HepG2 (cell line): ENCODE data around the gene SYS1.

Source experiments
- FLYWCH1 ChIP-seq: sonication (generic); formaldehyde crosslinking; IDR thresholded peaks from 2 replicates; pipeline ENCODE4 v1.8.1; 2023; ENCODE audit warnings: mild to moderate bottlenecking, missing genetic modification reagents
- HES4 ChIP-seq: sonication (generic); formaldehyde crosslinking; IDR thresholded peaks from 2 replicates; pipeline ENCODE4 v1.9.0; 2021; ENCODE audit warnings: mild to moderate bottlenecking, missing genetic modification reagents, borderline replicate concordance
- POLR2AphosphoS5 ChIP-seq: IDR thresholded peaks from 2 replicates; pipeline ENCODE4 v1.6.1; 2012; ENCODE audit warnings: low read depth, low read length
- ZNF431 ChIP-seq: sonication (generic); formaldehyde crosslinking; IDR thresholded peaks from 2 replicates; pipeline ENCODE4 v1.9.0; 2022; ENCODE audit warnings: missing genetic modification reagents, low read depth, mild to moderate bottlenecking, borderline replicate concordance
- TF ChIP-seq, protein P1 (sequence below): sonication (generic); formaldehyde crosslinking; IDR thresholded peaks from 2 replicates; pipeline ENCODE4 v1.5.0; 2020; ENCODE audit warnings: mild to moderate bottlenecking, missing genetic modification reagents, moderate library complexity
- TF ChIP-seq, protein P2 (sequence below): IDR thresholded peaks from 2 replicates; pipeline ENCODE4 v1.6.1; 2016; ENCODE audit warnings: missing biosample characterization, missing genetic modification reagents, low read depth

DNA sequence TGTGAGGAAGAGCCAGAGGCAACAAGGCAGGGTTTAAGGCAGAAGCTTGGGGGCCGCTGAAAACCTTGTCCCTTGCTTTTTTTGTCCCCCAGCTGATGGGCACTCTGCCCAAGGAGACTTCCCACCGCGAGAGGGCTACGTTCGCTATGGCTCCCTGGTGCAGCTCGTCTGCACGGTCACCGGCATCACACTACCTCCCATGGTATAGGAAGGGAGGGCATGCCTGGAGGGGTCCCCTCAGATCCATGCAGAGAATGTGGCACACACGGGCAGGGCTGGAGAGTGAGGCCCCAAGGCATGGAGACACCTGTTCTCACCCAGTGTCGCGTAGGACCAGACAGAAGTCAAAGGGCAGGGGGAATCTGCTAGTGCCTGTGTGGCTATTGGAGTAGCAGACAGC lies 49.0 kb upstream of the SYS1 start:
- no peak for TF ChIP-seq ZNF431 (CRISPR knock-in tag)
- TF ChIP-seq, protein P1, sequence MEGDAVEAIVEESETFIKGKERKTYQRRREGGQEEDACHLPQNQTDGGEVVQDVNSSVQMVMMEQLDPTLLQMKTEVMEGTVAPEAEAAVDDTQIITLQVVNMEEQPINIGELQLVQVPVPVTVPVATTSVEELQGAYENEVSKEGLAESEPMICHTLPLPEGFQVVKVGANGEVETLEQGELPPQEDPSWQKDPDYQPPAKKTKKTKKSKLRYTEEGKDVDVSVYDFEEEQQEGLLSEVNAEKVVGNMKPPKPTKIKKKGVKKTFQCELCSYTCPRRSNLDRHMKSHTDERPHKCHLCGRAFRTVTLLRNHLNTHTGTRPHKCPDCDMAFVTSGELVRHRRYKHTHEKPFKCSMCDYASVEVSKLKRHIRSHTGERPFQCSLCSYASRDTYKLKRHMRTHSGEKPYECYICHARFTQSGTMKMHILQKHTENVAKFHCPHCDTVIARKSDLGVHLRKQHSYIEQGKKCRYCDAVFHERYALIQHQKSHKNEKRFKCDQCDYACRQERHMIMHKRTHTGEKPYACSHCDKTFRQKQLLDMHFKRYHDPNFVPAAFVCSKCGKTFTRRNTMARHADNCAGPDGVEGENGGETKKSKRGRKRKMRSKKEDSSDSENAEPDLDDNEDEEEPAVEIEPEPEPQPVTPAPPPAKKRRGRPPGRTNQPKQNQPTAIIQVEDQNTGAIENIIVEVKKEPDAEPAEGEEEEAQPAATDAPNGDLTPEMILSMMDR (CRISPR knock-in tag) = no peak
- TF ChIP-seq POLR2AphosphoS5 = no peak
- no peak for TF ChIP-seq FLYWCH1 (CRISPR knock-in tag)
- TF ChIP-seq HES4 (CRISPR knock-in tag) = no peak
- TF ChIP-seq, protein P2, sequence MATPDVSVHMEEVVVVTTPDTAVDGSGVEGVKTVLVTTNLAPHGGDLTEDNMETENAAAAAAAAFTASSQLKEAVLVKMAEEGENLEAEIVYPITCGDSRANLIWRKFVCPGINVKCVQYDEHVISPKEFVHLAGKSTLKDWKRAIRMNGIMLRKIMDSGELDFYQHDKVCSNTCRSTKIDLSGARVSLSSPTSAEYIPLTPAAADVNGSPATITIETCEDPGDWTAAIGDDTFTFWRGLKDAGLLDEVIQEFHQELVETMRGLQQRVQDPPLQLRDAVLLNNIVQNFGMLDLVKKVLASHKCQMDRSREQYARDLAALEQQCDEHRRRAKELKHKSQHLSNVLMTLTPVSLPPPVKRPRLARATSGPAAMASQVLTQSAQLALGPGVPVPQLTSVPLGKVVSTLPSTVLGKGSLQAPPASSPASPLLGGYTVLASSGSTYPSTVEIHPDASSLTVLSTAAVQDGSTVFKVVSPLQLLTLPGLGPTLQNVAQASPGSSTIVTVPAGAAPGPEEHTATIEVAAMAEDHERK (CRISPR knock-in tag) = no peak
